Measurements from ENCODE around the gene SPATA20.

DNA sequence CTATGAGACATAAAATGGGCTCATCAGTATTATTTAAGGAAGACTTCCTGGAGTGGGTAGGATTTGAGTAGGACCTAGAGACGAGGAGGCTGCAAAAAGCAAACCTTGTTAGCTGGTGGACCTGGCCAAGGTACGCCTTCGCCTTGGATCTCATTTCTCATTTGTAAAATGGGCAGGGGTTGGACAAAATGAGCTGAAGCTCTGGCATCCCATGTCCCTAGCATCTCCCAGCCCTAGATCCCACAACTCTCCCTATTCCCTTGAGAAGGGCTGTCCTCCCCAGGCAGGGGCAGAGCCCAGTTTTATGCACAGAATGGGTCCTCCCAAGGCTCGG, 306 bp upstream of the SPATA20 start:
- TF ChIP-seq POLR2AphosphoS5 (IDR thresholded peaks at IDR 0.05) (no peak), CTCF (IDR thresholded peaks at IDR 0.05; ENCODE audit: poor library complexity, severe bottlenecking) (no peak), SMC3 (conservative IDR thresholded peaks at IDR 0.05; ENCODE audit: poor library complexity) (no peak), EZH2 (IDR thresholded peaks at IDR 0.05; ENCODE audit: borderline replicate concordance, insufficient read depth, low read length, poor library complexity, severe bottlenecking) (no peak)

Data from neural cell (in vitro differentiated cells).